Measurements from ENCODE around the gene TRIM54.
A peak's percentile ranks its signal among the peaks of the same experiment; 100 is the strongest.

The TRIM54 gene

GRCh38 chr2:27255660-27256059 lies 26.6 kb upstream of the TRIM54 start:
- peak; percentile 52 for DNase-seq (ENCODE audit: low read depth)
- no peak overlapping the region for H3K4me3 ChIP-seq (replicated peaks; ENCODE audit: low read depth, low read length)
- no peak for TF ChIP-seq CTCF (IDR thresholded peaks at IDR 0.05; ENCODE audit: low read length, missing control alignments)

GRCh38 chr2:27256855-27257454 lies 25.3 kb upstream of the TRIM54 start:
- TF ChIP-seq CTCF (IDR thresholded peaks at IDR 0.05; ENCODE audit: low read length, missing control alignments) = no peak
- DNase-seq (ENCODE audit: low read depth) = no peak
- no peak overlapping the region for H3K4me3 ChIP-seq (replicated peaks; ENCODE audit: low read depth, low read length)

GRCh38 chr2:27258051-27258450 lies 24.2 kb upstream of the TRIM54 start:
- no peak overlapping the region for H3K4me3 ChIP-seq (replicated peaks; ENCODE audit: low read depth, low read length)
- no peak for DNase-seq (ENCODE audit: low read depth)
- TF ChIP-seq CTCF (IDR thresholded peaks at IDR 0.05; ENCODE audit: low read length, missing control alignments) = no peak

GRCh38 chr2:27261241-27261925 lies 20.8 kb upstream of the TRIM54 start:
- DNase-seq (ENCODE audit: low read depth) = no peak
- no peak for TF ChIP-seq CTCF (IDR thresholded peaks at IDR 0.05; ENCODE audit: low read length, missing control alignments)
- H3K4me3 ChIP-seq (replicated peaks; ENCODE audit: low read depth, low read length) = no peak overlapping the region

GRCh38 chr2:27261926-27262298 lies 20.3 kb upstream of the TRIM54 start:
- TF ChIP-seq CTCF (IDR thresholded peaks at IDR 0.05; ENCODE audit: low read length, missing control alignments) = no peak
- DNase-seq (ENCODE audit: low read depth) = no peak
- H3K4me3 ChIP-seq (replicated peaks; ENCODE audit: low read depth, low read length) = no peak overlapping the region

GRCh38 chr2:27262379-27263286 lies 19.6 kb upstream of the TRIM54 start, which contains the start of gene SLC30A3:
SLC30A3 (minus strand) TSS chr2:27263047; CDS start chr2:27262906, 141 bp downstream.
- H3K4me3 ChIP-seq (replicated peaks; ENCODE audit: low read depth, low read length) = peak within 1 kb of the TSS; percentile 21
- TF ChIP-seq CTCF (IDR thresholded peaks at IDR 0.05; ENCODE audit: low read length, missing control alignments) = no peak
- DNase-seq (ENCODE audit: low read depth) = no peak
